Inflammatory macrophage treated with lipopolysaccharide for 1 hour (primary cell): ENCODE data around the gene HPS4.

Source experiments
- DNase-seq, 2 donors: peaks; one replicate each; pipeline ENCODE4 v3.0.0-alpha.2; 2020 to 2022

Gene HPS4

GRCh38 chr22:26496456-26496855 lies 12.9 kb upstream of the HPS4 start:
- DNase-seq, result peak in 1 of 2 donors; percentile 39

GRCh38 chr22:26494506-26494905 lies 10.9 kb upstream of the HPS4 start:
- no peak for DNase-seq

GRCh38 chr22:26492220-26492619 lies 8.6 kb upstream of the HPS4 start:
- DNase-seq, result no peak

- no peak for DNase-seq
Observed at GRCh38 chr22:26489447-26490036, 6.0 kb upstream of the HPS4 start.

- DNase-seq, result no peak
Observed at GRCh38 chr22:26487996-26488395, 4.4 kb upstream of the HPS4 start.

GRCh38 chr22:26486394-26486793 lies 2.8 kb upstream of the HPS4 start:
- DNase-seq, result no peak

GRCh38 chr22:26485806-26486390 lies 2.3 kb upstream of the HPS4 start:
- DNase-seq, result no peak

GRCh38 chr22:26485013-26485412 lies 1.4 kb upstream of the HPS4 start:
- DNase-seq, result no peak

GRCh38 chr22:26484360-26484706 lies 750 bp upstream of the HPS4 start:
- DNase-seq, result no peak

GRCh38 chr22:26483043-26483438 lies 542 bp downstream of the HPS4 start:
- DNase-seq, result no peak

GRCh38 chr22:26482161-26482560 lies 1.4 kb downstream of the HPS4 start:
- no peak for DNase-seq

GRCh38 chr22:26481694-26482093 lies 1.9 kb downstream of the HPS4 start:
- no peak for DNase-seq

- no peak for DNase-seq
Observed at GRCh38 chr22:26481112-26481693, 2.4 kb downstream of the HPS4 start.

- no peak for DNase-seq
Observed at GRCh38 chr22:26480611-26480932, 3.0 kb downstream of the HPS4 start.

GRCh38 chr22:26479792-26480610 lies 3.6 kb downstream of the HPS4 start:
- DNase-seq, result peak; percentile 49 to 55

GRCh38 chr22:26479043-26479791 lies 4.4 kb downstream of the HPS4 start:
- no peak for DNase-seq

GRCh38 chr22:26477341-26477731 lies 6.2 kb downstream of the HPS4 start:
- peak; percentile 37 to 66 for DNase-seq

- peak; percentile 64 to 87 for DNase-seq
Observed at GRCh38 chr22:26476705-26477340, 6.8 kb downstream of the HPS4 start.

GRCh38 chr22:26474682-26475081 lies 8.9 kb downstream of the HPS4 start:
- peak; percentile 31 to 69 for DNase-seq

- no peak for DNase-seq
Observed at GRCh38 chr22:26471522-26471921, 12.1 kb downstream of the HPS4 start.

- no peak for DNase-seq
Observed at GRCh38 chr22:26470807-26471206, 12.8 kb downstream of the HPS4 start.

- DNase-seq, result no peak
Observed at GRCh38 chr22:26466196-26466595, 17.4 kb downstream of the HPS4 start.

- no peak for DNase-seq
Observed at GRCh38 chr22:26464312-26464711, 19.3 kb downstream of the HPS4 start.
